GM21737 (cell line): Measurements from ENCODE around the gene MYL7.

Experiments
- ATAC-seq: cut with Tn5 transposase; IDR thresholded peaks from one replicate; pipeline ENCODE4 v1.9.1; 2021; ENCODE audit warnings: mild to moderate bottlenecking, moderate library complexity; ENCODE audit not compliant: unreplicated experiment

Gene MYL7

GRCh38 chr7:44151956-44152355, 10.8 kb upstream of the MYL7 start:
- ATAC-seq, result no peak

DNA sequence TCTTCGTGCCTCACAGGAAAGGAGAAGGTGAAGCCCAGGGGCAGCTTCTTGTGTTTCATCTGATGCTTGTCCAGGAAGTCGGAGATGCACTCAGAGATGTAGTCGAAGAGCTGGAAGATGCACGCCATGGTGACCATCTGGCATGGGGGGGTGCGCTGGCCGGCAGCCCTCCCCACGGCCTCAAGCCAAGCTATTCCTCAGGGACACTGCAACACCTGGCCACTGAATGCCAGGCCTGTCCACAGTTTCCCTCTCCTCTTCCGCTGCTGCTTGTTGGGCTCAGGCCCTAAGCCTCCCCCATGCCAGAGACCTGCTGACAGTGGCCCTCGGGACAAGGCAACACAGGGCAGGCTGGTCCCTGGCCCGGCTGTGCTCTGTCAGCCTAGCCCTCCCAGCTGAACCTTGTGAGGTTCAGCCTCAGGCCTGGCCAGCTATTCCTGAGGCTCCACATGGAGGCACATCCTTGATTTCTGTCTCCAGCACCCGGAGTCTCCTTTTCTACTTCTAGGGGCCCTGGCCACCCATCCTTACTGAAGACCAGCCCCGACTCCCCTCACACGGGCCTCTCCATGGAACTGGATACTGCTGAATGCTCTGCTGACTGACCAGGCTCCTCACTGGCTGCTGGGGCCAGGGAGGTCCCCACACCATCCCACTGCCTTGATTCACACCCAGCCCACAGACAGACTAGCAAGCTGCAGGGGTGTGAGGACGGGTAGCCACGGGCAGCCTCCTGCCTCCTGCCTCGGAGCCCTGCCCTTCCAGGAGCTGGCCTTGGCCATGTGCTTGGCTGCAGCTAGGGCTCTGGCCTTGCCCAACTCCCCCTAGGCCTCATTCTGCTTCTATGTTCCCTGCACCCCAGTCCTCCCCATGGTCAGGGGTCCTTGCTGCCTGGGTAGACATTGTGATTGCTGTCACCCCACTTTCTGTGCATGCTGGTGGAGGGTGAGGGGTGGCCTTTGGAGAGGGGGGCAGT, 10.1 kb upstream of the MYL7 start:
- ATAC-seq, result no peak

- ATAC-seq, result no peak
These were observed 9.3 kb upstream of the MYL7 start for GRCh38 chr7:44150466-44150832.

DNA sequence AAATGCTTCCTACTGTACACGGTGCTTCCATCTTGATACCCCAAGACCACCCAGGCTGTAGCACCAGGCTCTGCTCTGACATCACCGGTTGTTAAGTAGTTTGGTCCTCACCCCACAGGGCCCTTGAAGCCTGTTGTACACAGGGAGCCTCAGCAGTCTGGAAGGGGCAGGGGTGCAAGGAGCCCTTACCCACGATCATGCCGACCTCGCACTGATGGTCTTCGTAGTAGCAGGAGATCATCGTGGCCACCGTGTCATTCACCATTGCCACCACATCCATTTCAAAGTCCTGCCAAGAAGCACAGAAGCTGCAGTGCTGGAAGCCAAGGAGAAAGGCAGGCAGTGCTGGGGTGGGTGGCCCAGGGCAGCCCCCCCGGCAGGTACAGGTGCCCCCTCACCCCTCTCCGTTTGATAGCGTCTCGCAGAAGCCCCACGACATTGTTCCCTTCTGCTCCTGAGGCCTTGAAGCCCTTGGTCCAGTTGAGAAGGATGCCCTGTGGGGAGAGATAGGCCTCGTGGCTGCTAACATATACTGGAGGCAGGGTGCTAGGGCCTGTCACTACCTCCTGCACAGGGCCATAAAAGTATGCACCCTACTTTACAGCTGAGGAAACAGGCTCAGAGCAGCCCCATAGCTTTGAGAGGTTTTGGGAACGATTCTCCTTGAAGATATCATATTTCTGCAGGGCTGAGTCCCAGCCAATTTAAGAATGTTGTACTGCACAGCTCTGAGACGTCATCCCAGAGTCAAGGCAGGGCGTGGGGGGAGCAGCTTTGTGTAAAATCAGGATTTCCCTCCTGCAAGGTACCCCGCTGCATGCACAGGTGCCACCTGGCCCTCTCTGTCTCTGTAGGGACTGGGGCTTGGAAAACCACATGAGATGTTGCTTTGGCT, 8.7 kb upstream of the MYL7 start:
- ATAC-seq, result no peak

DNA sequence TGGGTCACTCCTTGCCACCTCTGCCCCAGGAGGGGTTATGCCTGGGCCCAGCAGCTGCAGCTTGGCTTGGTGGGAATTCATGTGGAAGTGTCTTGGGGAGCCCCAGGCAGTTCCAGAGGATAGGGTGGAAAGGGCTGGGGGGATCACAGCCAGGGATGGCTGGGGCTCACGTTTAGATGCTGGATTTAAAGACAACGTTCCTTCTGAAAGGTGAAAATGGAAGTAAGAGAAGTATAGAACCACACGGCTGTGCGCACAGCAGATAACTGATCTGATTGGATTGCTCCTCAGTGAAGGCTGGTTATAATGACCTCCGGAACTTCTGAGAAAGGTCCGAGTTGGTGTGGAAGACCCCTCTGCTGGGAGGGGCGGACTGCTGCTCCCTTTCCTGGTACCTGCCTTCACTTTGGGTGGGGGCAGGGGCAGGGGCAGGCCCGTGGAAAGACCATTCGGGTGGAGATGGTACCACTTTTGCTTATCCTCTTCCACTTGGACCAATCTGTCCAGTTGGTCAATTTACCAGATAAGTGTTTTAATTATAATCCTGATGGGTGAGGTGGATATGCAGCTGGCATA, 7.9 kb upstream of the MYL7 start:
- ATAC-seq, result no peak

GRCh38 chr7:44148166-44148565, 7.0 kb upstream of the MYL7 start:
- ATAC-seq, result no peak

DNA sequence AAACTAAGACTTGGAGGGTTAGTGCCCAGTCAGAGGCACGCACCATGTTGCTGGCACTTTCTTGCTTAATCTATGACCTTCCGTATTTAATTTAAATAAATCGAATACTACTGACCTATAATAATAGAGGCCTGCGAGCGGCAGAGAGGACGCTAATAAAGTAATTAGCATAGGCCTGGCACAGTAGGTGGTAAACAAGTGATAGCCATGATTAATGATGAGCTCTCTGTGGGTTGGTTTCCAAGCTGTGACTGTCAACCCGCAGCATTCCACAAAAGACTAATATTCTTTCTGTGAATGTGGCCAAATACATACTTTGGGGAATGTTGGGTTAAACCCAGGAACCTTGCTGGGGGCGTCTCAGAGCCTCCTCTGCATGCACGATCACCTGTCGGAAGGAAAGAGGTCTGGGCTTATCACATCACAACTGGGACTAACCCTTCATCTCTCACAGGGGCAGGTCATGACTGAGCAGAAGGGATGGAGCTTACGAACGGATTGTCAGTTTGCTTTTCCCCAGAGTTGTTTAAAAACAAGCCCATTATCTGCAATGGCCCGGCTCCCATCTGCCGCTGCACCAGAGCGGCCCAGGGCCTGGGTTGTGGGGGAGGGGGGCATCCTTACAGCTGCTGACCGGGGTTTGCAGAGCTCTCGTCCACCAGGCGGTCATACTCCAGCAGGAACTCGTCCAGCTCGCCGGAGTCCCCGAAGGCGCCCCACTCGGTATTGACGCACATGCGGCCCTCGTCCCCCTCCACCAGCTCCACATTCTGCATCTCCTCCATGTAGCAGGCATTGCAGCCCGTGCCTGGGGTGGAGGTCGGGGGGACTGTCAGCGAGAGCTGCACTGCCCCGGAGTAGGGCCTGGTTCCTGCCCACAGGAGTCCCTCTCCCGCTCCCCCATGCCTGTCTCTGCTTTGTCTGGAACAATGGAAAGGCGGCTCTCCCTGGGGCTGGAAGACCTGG, 6.2 kb upstream of the MYL7 start:
- ATAC-seq, result no peak

DNA sequence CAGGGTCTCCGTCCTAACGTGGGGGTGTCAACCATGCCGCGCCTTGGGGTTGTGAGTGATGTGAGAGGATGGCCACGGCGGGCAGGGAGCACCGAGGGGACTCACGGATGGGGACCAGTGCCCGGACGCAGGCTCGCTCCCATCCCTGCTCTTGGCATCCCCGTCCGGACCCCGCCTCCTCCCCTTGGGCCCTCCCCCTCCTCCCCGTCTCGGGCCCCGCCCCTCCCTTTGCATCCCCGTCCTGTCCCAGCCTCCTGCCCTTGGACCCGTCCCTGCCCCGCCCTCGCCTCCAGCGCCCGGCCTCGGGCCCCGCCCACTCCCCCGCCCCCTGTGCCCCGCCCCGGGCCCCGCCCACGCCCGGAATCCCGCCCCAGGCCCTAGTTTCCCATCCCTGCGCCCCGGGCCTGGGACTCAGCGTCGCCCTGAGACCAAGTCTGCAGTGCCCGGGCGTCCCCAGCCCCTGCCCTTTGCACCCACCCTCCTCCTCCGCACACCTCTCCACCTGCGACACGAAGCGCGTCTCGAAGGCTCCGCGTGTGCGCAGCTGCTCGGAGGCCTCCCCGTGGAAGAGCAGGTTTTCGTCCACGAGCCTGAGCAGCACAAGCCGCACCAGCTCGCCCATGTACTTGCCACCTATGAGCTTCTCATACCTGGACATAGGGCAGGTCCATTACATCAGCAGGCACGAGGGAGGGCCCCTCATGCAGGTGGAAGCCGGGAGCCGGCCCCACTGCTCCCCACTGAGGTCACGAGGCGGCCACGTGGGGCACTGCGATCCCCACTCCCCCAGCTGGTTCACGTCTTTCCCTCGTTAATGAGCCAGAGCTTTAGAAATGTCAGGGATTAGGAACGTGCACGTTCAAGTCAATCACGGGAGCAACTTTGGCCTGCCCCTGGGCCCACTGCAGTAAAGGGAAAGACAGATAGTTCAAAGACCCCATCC, 5.1 kb upstream of the MYL7 start:
- no peak for ATAC-seq

DNA sequence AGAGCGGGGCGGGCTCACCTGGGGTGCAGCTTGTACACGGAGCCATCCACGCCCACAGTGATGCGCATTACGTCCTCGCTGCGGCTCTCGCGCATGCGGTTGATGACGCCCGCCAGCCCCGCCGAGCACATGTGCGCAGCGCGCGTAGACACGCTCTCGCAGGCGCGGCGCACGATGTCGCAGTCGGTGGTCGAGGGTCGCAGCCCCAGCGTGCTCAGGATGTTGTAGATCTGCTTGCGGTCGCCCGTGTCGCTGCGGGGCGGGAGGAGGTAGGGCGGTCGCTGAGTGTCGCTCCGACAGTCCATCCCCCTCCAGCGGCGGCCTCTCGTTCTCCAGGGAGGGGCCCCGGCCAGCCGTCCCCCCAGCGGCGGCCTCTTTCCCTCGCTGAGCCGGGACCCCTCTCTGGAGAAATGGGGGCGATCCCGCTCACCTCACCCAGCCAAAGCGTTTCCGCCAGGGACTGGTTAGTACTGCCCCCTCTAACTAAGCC, 4.4 kb upstream of the MYL7 start:
- ATAC-seq, result no peak

DNA sequence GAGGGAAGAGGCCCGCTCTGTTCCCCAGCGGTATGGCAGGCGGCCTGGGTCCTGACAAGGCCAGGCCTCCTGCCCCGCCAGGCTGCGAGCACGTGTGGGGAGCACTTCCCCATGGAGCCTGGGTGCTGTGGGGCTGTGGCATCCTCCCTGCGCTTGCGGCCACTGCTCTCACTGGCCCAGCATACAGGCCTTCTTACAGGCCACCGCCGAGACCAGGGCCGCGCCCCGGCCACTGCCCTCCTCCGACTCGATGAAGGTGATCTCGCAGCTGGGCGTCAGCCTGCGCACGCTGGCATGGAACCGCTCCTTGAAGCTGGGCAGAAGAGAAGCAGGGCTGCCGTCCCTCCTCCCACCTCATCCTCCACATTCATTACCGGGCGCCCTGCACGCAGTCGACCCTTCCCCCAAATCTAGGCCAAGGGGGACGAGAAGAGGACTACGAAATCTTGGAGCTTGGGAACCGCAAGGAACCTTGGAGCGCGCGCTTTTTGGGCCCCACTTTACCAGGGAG, 3.9 kb upstream of the MYL7 start:
- no peak for ATAC-seq

GRCh38 chr7:44144426-44144967, 3.4 kb upstream of the MYL7 start:
- ATAC-seq, result no peak

DNA sequence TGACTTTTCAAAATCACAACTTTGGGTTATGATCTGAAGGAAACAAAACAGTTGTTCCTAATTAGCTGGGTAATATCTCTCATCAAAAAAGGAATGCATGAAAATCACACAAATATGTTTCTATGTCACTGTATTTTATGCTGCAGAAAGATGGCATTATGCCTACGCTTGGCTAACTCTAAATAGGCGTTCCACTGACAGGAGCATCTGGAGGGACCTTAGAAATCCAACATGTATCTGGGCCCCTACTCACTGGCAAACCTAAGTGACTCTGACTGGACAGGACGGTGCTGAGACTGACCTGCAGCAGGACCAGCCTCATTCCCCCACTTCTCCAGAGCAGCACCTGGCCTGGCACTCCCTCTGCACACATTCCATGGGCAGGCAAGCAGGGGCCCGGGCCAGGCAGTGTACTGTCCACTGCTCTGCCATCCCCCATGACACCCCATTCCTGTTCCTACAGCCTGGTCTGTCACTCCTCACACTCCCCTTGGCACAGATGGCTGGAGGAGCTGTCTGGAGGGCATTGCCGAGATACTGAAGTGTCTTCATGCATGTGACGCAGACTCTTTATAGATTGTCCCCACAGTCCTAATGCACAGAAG, 2.6 kb upstream of the MYL7 start:
- no peak for ATAC-seq

DNA sequence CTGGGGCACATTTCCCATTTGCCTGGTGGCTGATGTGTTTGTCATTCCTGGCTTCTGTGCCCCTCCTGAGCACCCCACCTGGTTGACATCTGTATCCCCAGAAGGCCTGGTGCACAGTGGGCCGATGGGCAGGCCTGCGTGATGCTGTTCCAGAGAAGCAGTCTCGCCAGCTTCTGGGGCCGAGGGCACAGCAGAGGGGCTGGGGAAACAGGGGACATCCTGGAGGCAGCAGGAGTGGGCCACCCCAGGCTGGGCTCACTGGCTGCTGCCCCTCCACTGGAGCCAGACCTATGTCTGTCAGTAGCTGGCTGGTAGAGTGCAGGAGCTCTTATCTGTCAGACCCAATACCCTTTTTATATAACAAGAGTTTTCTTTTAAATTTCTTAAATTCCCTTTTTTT, 896 bp upstream of the MYL7 start:
- no peak for ATAC-seq

DNA sequence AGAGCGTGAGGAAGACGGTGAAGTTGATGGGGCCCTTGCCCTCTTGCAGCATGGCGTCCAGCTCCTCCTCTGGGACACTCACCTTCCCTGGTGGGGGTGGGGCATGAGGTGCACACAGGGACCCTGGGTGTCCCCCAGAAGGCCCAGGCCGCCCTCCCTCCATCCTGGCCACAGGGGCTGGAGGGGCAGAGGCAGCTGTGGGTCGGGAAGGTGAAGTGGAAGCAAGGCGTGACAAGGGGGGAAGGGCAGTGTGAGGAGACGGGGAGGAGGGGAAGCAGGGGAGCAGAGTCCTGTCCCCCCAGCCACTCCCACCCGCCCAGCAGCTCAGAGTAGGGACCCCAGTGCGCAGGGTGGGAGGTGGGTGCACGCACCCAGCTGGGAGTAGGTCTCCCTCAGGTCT, 791 bp downstream of the MYL7 start:
- no peak for ATAC-seq

DNA sequence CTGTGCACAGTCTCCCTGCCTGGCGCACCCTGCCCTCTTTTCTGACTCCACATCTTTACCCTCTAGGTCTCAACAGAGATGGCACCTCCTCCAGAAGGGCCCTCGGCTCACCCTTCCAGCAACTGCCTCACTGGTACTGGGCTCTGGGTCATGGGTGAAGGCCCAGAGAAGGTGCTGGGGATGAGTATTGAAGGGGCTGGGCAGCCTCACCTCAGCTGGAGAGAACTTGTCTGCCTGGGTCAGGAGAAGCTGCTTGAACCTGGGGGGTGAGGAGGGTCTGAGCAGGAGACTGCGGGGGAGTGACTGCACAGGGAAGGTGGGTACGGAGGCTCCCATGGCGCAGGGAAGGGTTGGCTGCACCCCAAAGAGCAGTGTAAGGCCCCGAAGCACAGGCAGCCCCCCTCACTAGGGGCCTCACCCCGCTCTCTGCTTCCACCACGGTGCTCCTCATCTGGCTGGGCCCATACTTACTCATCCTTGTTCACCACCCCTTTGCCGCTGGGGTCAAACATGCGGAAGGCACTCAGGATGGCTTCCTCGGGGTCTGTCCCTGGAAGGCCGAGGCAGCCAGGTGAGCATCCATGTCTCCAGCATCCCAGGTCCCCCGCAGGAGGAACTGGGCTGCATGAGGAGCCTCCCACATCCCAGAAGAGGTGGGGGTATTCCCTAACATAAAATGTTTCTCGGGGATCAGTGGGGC, 1.7 kb downstream of the MYL7 start:
- ATAC-seq, result no peak

GRCh38 chr7:44138698-44139097, 2.4 kb downstream of the MYL7 start:
- no peak for ATAC-seq

- ATAC-seq, result no peak
These were observed 4.4 kb downstream of the MYL7 start for GRCh38 chr7:44136731-44137130.
